Ishikawa (cell line): ENCODE data around the gene AQP12A.

Experiments
- CEBPB ChIP-seq: IDR thresholded peaks from 2 replicates; pipeline ENCODE4 v1.6.1; 2012
- CREB1 ChIP-seq: IDR thresholded peaks from 2 replicates; pipeline ENCODE4 v1.6.1; 2012; ENCODE audit warnings: low read depth
- EGR1 ChIP-seq: IDR thresholded peaks from 2 replicates; pipeline ENCODE4 v1.6.1; 2012
- EP300 ChIP-seq: IDR thresholded peaks from 2 replicates; pipeline ENCODE4 v1.6.1; 2012; ENCODE audit warnings: borderline replicate concordance
- FOXM1 ChIP-seq: IDR thresholded peaks from 2 replicates; pipeline ENCODE4 v1.6.1; 2012; ENCODE audit warnings: low read depth, borderline replicate concordance
- NFIC ChIP-seq: IDR thresholded peaks from 2 replicates; pipeline ENCODE4 v1.6.1; 2012
- RAD21 ChIP-seq: IDR thresholded peaks from 2 replicates; pipeline ENCODE4 v1.6.1; 2012; ENCODE audit warnings: low read depth
- TAF1 ChIP-seq: IDR thresholded peaks from 2 replicates; pipeline ENCODE4 v1.6.1; 2012; ENCODE audit warnings: low read depth, mild to moderate bottlenecking
- TCF12 ChIP-seq: IDR thresholded peaks from 2 replicates; pipeline ENCODE4 v1.6.1; 2012; ENCODE audit warnings: low read depth
- TEAD4 ChIP-seq: IDR thresholded peaks from 2 replicates; pipeline ENCODE4 v1.6.1; 2012
- USF1 ChIP-seq: IDR thresholded peaks from 2 replicates; pipeline ENCODE4 v1.6.1; 2012
- YY1 ChIP-seq: IDR thresholded peaks from 2 replicates; pipeline ENCODE4 v1.6.1; 2012; ENCODE audit warnings: low read depth
- ZBTB7A ChIP-seq: IDR thresholded peaks from 2 replicates; pipeline ENCODE4 v1.6.1; 2012; ENCODE audit warnings: low read depth
- TF ChIP-seq, protein P1 (sequence below): IDR thresholded peaks from 2 replicates; pipeline ENCODE4 v1.6.1; 2012
- TF ChIP-seq, protein P2 (sequence below): IDR thresholded peaks from 2 replicates; pipeline ENCODE4 v1.6.1; 2012; ENCODE audit warnings: low read depth, mild to moderate bottlenecking

Gene AQP12A

GRCh38 chr2:240703417-240704341 is 12.0 kb downstream of the AQP12A start:
- TF ChIP-seq CREB1 (no peak), TAF1 (no peak), RAD21 (no peak), TCF12 (no peak), NFIC (no peak), FOXM1 (no peak), TEAD4 (no peak), ZBTB7A (no peak)
- TF ChIP-seq, protein P1, sequence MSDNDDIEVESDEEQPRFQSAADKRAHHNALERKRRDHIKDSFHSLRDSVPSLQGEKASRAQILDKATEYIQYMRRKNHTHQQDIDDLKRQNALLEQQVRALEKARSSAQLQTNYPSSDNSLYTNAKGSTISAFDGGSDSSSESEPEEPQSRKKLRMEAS = no peak
- TF ChIP-seq, protein P2, sequence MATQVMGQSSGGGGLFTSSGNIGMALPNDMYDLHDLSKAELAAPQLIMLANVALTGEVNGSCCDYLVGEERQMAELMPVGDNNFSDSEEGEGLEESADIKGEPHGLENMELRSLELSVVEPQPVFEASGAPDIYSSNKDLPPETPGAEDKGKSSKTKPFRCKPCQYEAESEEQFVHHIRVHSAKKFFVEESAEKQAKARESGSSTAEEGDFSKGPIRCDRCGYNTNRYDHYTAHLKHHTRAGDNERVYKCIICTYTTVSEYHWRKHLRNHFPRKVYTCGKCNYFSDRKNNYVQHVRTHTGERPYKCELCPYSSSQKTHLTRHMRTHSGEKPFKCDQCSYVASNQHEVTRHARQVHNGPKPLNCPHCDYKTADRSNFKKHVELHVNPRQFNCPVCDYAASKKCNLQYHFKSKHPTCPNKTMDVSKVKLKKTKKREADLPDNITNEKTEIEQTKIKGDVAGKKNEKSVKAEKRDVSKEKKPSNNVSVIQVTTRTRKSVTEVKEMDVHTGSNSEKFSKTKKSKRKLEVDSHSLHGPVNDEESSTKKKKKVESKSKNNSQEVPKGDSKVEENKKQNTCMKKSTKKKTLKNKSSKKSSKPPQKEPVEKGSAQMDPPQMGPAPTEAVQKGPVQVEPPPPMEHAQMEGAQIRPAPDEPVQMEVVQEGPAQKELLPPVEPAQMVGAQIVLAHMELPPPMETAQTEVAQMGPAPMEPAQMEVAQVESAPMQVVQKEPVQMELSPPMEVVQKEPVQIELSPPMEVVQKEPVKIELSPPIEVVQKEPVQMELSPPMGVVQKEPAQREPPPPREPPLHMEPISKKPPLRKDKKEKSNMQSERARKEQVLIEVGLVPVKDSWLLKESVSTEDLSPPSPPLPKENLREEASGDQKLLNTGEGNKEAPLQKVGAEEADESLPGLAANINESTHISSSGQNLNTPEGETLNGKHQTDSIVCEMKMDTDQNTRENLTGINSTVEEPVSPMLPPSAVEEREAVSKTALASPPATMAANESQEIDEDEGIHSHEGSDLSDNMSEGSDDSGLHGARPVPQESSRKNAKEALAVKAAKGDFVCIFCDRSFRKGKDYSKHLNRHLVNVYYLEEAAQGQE = no peak

GRCh38 chr2:240704651-240705050 is 13.0 kb downstream of the AQP12A start:
- TF ChIP-seq NFIC (no peak), RAD21 (no peak), TCF12 (no peak), CREB1 (no peak), ZBTB7A (no peak), YY1 (no peak), EGR1 (no peak), TAF1 (no peak), USF1 (no peak), EP300 (no peak), CEBPB (no peak), FOXM1 (no peak), TEAD4 (no peak)
- TF ChIP-seq, protein P1 = no peak
- TF ChIP-seq, protein P2 = no peak

DNA sequence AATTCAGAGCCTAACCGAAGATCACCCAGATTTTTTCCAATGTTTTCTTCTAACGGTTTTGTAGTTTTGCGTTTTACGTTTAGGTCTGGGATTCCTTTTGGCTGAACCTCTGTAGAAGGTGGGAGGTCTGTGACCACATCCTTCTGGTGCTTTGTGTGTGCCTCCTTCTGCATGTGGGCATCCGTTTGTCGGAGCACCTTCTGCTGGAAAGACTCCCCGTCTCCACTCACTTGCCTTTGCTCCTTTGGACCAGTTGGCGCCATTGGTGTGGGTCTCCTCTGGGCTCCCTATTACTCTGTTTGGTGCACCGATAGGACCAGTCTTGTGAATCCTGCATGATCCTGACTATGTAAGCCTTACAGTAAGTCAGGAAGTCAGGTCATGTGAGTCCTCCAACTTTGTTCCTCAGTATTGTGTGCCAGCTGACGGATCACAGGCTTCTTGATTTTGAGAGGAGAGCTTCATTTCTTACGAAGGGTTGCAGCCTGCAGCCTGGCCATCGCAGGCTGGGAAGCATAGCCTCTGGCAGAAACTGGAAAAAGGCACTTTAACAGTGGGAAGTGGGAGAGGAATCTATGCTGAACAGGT is 13.6 kb downstream of the AQP12A start:
- TF ChIP-seq TCF12 (no peak), EGR1 (no peak), CEBPB (no peak), NFIC (no peak), ZBTB7A (no peak), TEAD4 (no peak), YY1 (no peak), USF1 (no peak), EP300 (no peak), RAD21 (no peak), TAF1 (no peak), FOXM1 (no peak), CREB1 (no peak)
- TF ChIP-seq, protein P2 = no peak
- TF ChIP-seq, protein P1 = no peak
